Neural progenitor cell (in vitro differentiated cells): ENCODE data around the gene CD28. TPM values are rescaled to one million over a fixed set of nuclear protein-coding genes. Genes with fewer than 3 reads are reported as not detected.

ENCODE experiments used
- DNase-seq: peaks from one replicate; pipeline ENCODE4 v3.0.0-alpha.2; 2016; ENCODE audit warnings: low spot score
- H2AFZ ChIP-seq: fragments of 200-600 bp; sonication (generic); replicated peaks from 2 replicates; pipeline ENCODE4 v1.6.1; 2016; ENCODE audit warnings: antibody characterized with exemption
- H3F3A ChIP-seq: fragments of 200-600 bp; sonication (generic); 2 replicates; pipeline ENCODE4 v1.6.1; 2016; ENCODE audit warnings: antibody characterized with exemption, low read depth
- H3K27ac ChIP-seq: fragments of 200-600 bp; sonication (generic); 2 replicates; pipeline ENCODE4 v1.5.1; 2016; ENCODE audit warnings: mild to moderate bottlenecking
- H3K27me3 ChIP-seq: fragments of 200-600 bp; sonication (generic); 2 replicates; pipeline ENCODE4 v1.6.1; 2016; ENCODE audit warnings: mild to moderate bottlenecking, moderate library complexity
- H3K36me3 ChIP-seq: fragments of 200-600 bp; sonication (generic); 2 replicates; pipeline ENCODE4 v1.5.1; 2016
- H3K4me1 ChIP-seq: fragments of 200-600 bp; sonication (generic); 2 replicates; pipeline ENCODE4 v1.6.1; 2016; ENCODE audit warnings: mixed run types
- H3K4me2 ChIP-seq: fragments of 200-600 bp; sonication (generic); 2 replicates; pipeline ENCODE4 v1.6.1; 2016
- H3K4me3 ChIP-seq: fragments of 200-600 bp; sonication (generic); 2 replicates; pipeline ENCODE4 v1.5.1; 2016
- H3K79me2 ChIP-seq: fragments of 200-600 bp; sonication (generic); 2 replicates; pipeline ENCODE4 v1.6.1; 2016; ENCODE audit warnings: low read depth
- H3K9ac ChIP-seq: fragments of 200-600 bp; sonication (generic); 2 replicates; pipeline ENCODE4 v1.6.1; 2016
- H3K9me3 ChIP-seq: fragments of 200-600 bp; sonication (generic); 2 replicates; pipeline ENCODE4 v1.5.1; 2016; ENCODE audit warnings: low read depth
- H4K20me1 ChIP-seq: fragments of 200-600 bp; sonication (generic); 2 replicates; pipeline ENCODE4 v1.6.1; 2016; ENCODE audit warnings: low read depth
- H3K27ac Mint-ChIP-seq: 3 replicates; pipeline ENCODE4 v1.8.0; 2021; ENCODE audit warnings: mixed read lengths
- H3K27me3 Mint-ChIP-seq: 2 replicates; pipeline ENCODE4 v1.8.0; 2022; ENCODE audit warnings: low read depth, mild to moderate bottlenecking, inconsistent platforms, moderate library complexity, mixed read lengths; ENCODE audit not compliant: insufficient read depth
- H3K36me3 Mint-ChIP-seq: 3 replicates; pipeline ENCODE4 v1.8.0; 2021; ENCODE audit warnings: mixed read lengths
- H3K4me1 Mint-ChIP-seq: 3 replicates; pipeline ENCODE4 v1.8.0; 2021; ENCODE audit warnings: mixed read lengths
- H3K4me3 Mint-ChIP-seq: 3 replicates; pipeline ENCODE4 v1.8.0; 2021; ENCODE audit warnings: mild to moderate bottlenecking, moderate library complexity, mixed read lengths
- H3K9me3 Mint-ChIP-seq: 3 replicates; pipeline ENCODE4 v1.8.0; 2020; ENCODE audit warnings: mixed read lengths
- CTCF ChIP-seq: fragments of 200-600 bp; sonication (generic); IDR thresholded peaks from 2 replicates; pipeline ENCODE4 v1.5.1; 2017; ENCODE audit warnings: antibody characterized with exemption, mild to moderate bottlenecking
- EZH2 ChIP-seq: fragments of 200-600 bp; sonication (generic); IDR thresholded peaks from 2 replicates; pipeline ENCODE4 v1.6.1; 2017; ENCODE audit warnings: antibody characterized with exemption, mild to moderate bottlenecking, moderate library complexity
- EZH2phosphoT487 ChIP-seq: fragments of 200-600 bp; sonication (generic); IDR thresholded peaks from 2 replicates; pipeline ENCODE4 v1.6.1; 2017; ENCODE audit warnings: antibody characterized with exemption
- total RNA-seq: library from RNA; depleted of rRNA; stranded (reverse); fragments of >200 nt; gene quantifications from 2 replicates; pipeline ENCODE4 v1.2.3, GENCODE V29; 2015; ENCODE audit warnings: low replicate concordance

The CD28 gene
- total RNA-seq, 1 donor from 2014 or later: not detected

- Histone ChIP-seq H3K79me2 (no peaks in the 10 kb centered on the region), H4K20me1 (no peaks in the 10 kb centered on the region), H3K9me3 (no peaks in the 10 kb centered on the region), H3K4me1 (no peaks in the 10 kb centered on the region), H3K4me3 (no peak overlapping the region), H3K9ac (no peak overlapping the region), H3F3A (no peaks in the 10 kb centered on the region), H2AFZ (no peak overlapping the region), H3K36me3 (no peaks in the 10 kb centered on the region), H3K27me3 (no peaks in the 10 kb centered on the region), H3K4me2 (no peak overlapping the region), H3K27ac (no peak overlapping the region)
- Mint-ChIP-seq H3K9me3 (no peaks in the 10 kb centered on the region), H3K4me1 (no peaks in the 10 kb centered on the region), H3K27me3 (no peaks in the 10 kb centered on the region), H3K4me3 (no peak overlapping the region), H3K36me3 (no peaks in the 10 kb centered on the region), H3K27ac (no peak overlapping the region)
- no peak for TF ChIP-seq EZH2
- TF ChIP-seq CTCF: no peak
- TF ChIP-seq EZH2phosphoT487: no peak
- no peak for DNase-seq
Measured at GRCh38 chr2:203728321-203728720, 21.9 kb downstream of the CD28 start.

DNA sequence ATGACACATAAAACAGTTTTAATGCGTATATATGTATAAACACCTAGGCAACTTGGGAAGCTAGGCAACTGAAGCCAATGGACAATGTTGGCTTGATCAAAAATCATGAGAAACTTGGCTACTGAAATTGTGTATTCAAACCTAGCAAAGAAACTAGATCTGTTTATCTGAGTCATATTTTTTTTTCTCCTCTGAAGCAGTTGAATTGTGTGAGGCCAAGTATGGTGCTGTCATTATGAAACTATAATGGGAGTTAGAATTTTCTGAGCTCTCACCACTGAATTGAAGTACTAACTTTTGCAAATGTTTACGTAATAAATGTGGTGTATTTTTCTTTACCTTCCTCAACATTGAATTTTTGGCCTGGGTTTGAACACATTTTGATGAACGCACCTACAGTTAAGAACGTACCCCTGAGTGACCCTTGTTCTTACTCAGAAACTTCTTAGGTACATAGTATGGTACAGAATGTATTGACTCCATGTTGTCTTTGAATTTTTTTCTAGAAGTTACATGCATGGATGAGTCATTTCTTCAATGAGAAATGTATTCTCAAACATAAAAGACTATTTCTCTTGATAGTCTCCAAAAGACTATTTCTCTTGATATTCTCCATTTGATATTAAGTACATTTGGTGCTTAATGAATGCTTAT, 23.8 kb downstream of the CD28 start:
- H3K4me3 ChIP-seq: no peak overlapping the region
- no peak overlapping the region for H3K27ac ChIP-seq
- Mint-ChIP-seq H3K36me3 (no peaks in the 10 kb centered on the region), H3K4me3 (no peak overlapping the region), H3K9me3 (no peaks in the 10 kb centered on the region), H3K4me1 (no peaks in the 10 kb centered on the region), H3K27me3 (peaks cover 2% of the 10 kb centered on the region), H3K27ac (no peak overlapping the region)
- H3K9ac ChIP-seq: no peak overlapping the region
- H3K36me3 ChIP-seq: no peaks in the 10 kb centered on the region
- no peaks in the 10 kb centered on the region for H3K79me2 ChIP-seq
- no peaks in the 10 kb centered on the region for H3K27me3 ChIP-seq
- no peaks in the 10 kb centered on the region for H3F3A ChIP-seq
- H3K4me1 ChIP-seq: no peaks in the 10 kb centered on the region
- no peak overlapping the region for H2AFZ ChIP-seq
- no peaks in the 10 kb centered on the region for H3K9me3 ChIP-seq
- DNase-seq: no peak
- no peak overlapping the region for H3K4me2 ChIP-seq
- TF ChIP-seq EZH2 (no peak), EZH2phosphoT487 (no peak), CTCF (no peak)
- H4K20me1 ChIP-seq: no peaks in the 10 kb centered on the region

- H3K27me3 ChIP-seq: no peaks in the 10 kb centered on the region
- Mint-ChIP-seq H3K27ac (no peak overlapping the region), H3K4me3 (no peak overlapping the region), H3K9me3 (no peaks in the 10 kb centered on the region), H3K27me3 (peaks cover 2% of the 10 kb centered on the region), H3K4me1 (no peaks in the 10 kb centered on the region), H3K36me3 (no peaks in the 10 kb centered on the region)
- TF ChIP-seq CTCF (no peak), EZH2 (no peak), EZH2phosphoT487 (no peak)
- H3F3A ChIP-seq: no peaks in the 10 kb centered on the region
- no peaks in the 10 kb centered on the region for H3K36me3 ChIP-seq
- H3K79me2 ChIP-seq: no peaks in the 10 kb centered on the region
- H2AFZ ChIP-seq: no peak overlapping the region
- no peaks in the 10 kb centered on the region for H3K4me1 ChIP-seq
- no peak overlapping the region for H3K27ac ChIP-seq
- no peak overlapping the region for H3K4me3 ChIP-seq
- no peak overlapping the region for H3K4me2 ChIP-seq
- no peaks in the 10 kb centered on the region for H3K9me3 ChIP-seq
- no peak overlapping the region for H3K9ac ChIP-seq
- no peaks in the 10 kb centered on the region for H4K20me1 ChIP-seq
- DNase-seq: no peak
Measured at GRCh38 chr2:203730883-203731282, 24.4 kb downstream of the CD28 start.
